WERI-Rb-1 (cell line): ENCODE data around the gene KLHL2.

Source experiments
- DNase-seq: peaks from one replicate; pipeline ENCODE4 v3.0.0-alpha.2; 2020
- H3K27ac ChIP-seq: fragments of 250-450 bp; sonication (Bioruptor Pico); 2 replicates; pipeline ENCODE4 v1.5.1; 2020; ENCODE audit warnings: mild to moderate bottlenecking, moderate library complexity
- H3K27me3 ChIP-seq: fragments of 250-450 bp; sonication (Bioruptor Pico); 2 replicates; pipeline ENCODE4 v1.5.1; 2021; ENCODE audit warnings: mild to moderate bottlenecking, low read depth, moderate library complexity; ENCODE audit not compliant: insufficient read depth, severe bottlenecking
- H3K36me3 ChIP-seq: fragments of 250-450 bp; sonication (Bioruptor Pico); 2 replicates; pipeline ENCODE4 v1.5.1; 2020; ENCODE audit warnings: mild to moderate bottlenecking, moderate library complexity
- H3K4me3 ChIP-seq: 2 replicates; pipeline ENCODE4 v1.5.1; 2011; ENCODE audit warnings: low read depth, mild to moderate bottlenecking, control low read depth, low read length
- H3K9me3 ChIP-seq: fragments of 250-450 bp; sonication (Bioruptor Pico); 2 replicates; pipeline ENCODE4 v1.5.1; 2021; ENCODE audit warnings: mild to moderate bottlenecking, moderate library complexity; ENCODE audit not compliant: severe bottlenecking
- CTCF ChIP-seq: IDR thresholded peaks from 2 replicates; pipeline ENCODE4 v1.5.1; 2011; ENCODE audit warnings: low read depth, mild to moderate bottlenecking, control low read depth, inconsistent platforms, low read length

The KLHL2 gene

GRCh38 chr4:165319509-165319908, 112.1 kb downstream of the KLHL2 start:
- H3K9me3 ChIP-seq = no peaks in the 10 kb centered on the region
- no peak for DNase-seq
- H3K36me3 ChIP-seq = no peaks in the 10 kb centered on the region; the same call in 1 of the 2 replicates
- TF ChIP-seq CTCF = no peak
- H3K27me3 ChIP-seq = no peaks in the 10 kb centered on the region
- H3K27ac ChIP-seq = no peak overlapping the region
- H3K4me3 ChIP-seq = no peak overlapping the region

DNA sequence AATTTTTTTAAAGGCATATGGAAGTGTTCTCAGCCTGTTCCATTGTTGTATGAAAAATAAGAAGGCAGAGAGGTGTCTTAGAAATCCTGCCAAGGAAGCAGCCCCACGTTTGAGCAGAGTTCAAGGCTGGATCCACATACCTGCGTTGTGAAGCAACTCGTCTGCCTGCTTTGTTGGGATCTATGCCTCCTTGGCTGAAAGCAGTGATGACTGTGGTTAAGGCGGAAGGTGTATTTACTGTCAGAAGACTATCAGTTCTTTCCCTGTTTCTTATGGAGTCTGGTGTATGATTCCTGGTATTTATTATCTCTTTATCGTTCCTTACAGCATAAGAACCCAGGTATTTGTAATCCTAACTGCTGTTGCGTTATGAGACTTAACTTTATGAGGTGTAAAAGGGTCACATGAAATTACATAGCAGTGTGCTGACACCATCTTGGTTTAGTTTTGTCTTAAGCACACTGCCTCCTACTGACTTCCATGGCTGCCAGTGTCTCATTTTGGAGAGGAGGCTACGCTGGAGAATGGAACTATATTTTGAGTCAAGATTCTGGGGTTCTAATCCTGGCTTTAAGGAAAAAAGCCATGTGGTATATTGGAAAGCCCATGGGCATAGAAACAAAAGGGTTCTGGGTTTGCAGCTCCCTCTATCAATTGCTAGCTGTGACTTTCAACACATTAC, 117.0 kb downstream of the KLHL2 start:
- Histone ChIP-seq H3K4me3 (no peak overlapping the region), H3K27ac (no peak overlapping the region), H3K9me3 (no peaks in the 10 kb centered on the region), H3K36me3 (peaks cover 3% of the 10 kb centered on the region), H3K27me3 (no peaks in the 10 kb centered on the region)
- TF ChIP-seq CTCF = no peak
- DNase-seq = no peak

- no peak overlapping the region for H3K4me3 ChIP-seq
- no peak for DNase-seq
- H3K36me3 ChIP-seq = peaks cover 5% of the 10 kb centered on the region
- no peak overlapping the region for H3K27ac ChIP-seq
- TF ChIP-seq CTCF = no peak
- H3K9me3 ChIP-seq = no peaks in the 10 kb centered on the region
- no peaks in the 10 kb centered on the region for H3K27me3 ChIP-seq
These were observed 117.5 kb downstream of the KLHL2 start for GRCh38 chr4:165324918-165325304.

DNA sequence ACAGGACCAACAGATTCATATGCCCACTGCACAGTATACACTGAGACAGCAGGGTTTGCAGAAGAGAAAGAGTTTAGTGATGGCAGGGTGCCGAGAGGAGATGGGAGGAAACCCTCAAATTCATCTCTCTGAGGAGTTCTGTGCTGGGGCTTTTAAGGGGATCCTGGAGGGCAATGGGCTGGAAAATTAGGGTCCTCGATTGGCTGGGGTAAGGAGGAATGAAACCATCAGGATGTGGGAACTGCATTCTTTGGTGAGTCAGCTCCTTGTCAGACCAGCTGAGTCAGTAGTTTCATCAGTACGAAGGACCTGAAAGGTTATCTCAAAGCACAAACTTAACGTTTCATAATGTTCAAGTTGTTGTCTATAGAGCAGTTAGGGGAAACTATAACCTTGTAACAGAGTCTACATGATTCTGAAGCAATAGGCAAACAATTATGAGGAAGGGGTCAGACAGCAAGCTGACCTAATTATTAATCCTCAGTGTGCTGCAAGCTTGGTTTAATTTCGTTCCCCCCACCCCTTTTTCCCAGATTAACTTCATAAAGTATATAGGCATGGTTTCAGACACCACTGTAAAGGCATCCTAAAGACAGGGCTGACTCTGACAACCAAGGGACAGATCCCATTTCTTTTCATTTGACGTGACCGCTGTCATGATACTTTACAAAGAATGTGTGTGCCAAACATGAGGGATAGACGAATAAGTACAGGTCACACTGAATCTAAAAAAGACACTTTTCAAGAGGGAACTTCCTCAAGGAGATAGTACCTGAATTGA, 118.6 kb downstream of the KLHL2 start:
- TF ChIP-seq CTCF = no peak
- Histone ChIP-seq H3K27ac (no peak overlapping the region), H3K36me3 (peaks cover 14% of the 10 kb centered on the region), H3K4me3 (peak overlapping the region; percentile 83), H3K27me3 (no peaks in the 10 kb centered on the region), H3K9me3 (no peaks in the 10 kb centered on the region)
- DNase-seq = no peak

- DNase-seq = peak; percentile 41
- peak overlapping the region; percentile 52 for H3K27ac ChIP-seq
- no peaks in the 10 kb centered on the region for H3K27me3 ChIP-seq
- no peaks in the 10 kb centered on the region for H3K9me3 ChIP-seq
- H3K4me3 ChIP-seq = peak overlapping the region; percentile 83
- no peak for TF ChIP-seq CTCF
- H3K36me3 ChIP-seq = peaks cover 21% of the 10 kb centered on the region
These were observed 119.5 kb downstream of the KLHL2 start for GRCh38 chr4:165326831-165327210.
